HL-60/S4 treated with phorbol 12-myristate 13-acetate at 8.2 ng/mL for 4 days and 3 days (cell line): ENCODE data around the gene AHCYL1.

Experiments
- in situ Hi-C: fragments of 300-500 bp; cut with MboI; formaldehyde crosslinking; loops from 2 replicates; pipeline ENCODE4 v1.15.0; 2022; ENCODE audit warnings: low sequenced_read_pairs

AHCYL1 gene

GRCh38 chr1:109975718-109976117 is 8.8 kb upstream of the AHCYL1 start:
- in situ Hi-C loops, result loop anchor here (5.0 to 25.0 kb wide), 3 partner anchors 43 to 438 kb away; partner anchors contain the start of genes GNAI3, GPR61, GSTM2 and GSTM4

GRCh38 chr1:109976762-109977161 is 7.8 kb upstream of the AHCYL1 start:
- in situ Hi-C loops, result loop anchor here (5.0 to 25.0 kb wide), 3 partner anchors 44 to 439 kb away; partner anchors contain the start of genes GNAI3, GPR61, GSTM2 and GSTM4

- in situ Hi-C loops, result loop anchor here (5.0 to 25.0 kb wide), 3 partner anchors 45 to 440 kb away; partner anchors contain the start of genes GNAI3, GPR61, GSTM2 and GSTM4
Measured at GRCh38 chr1:109977225-109977624, 7.3 kb upstream of the AHCYL1 start.

GRCh38 chr1:109977657-109978378 is 6.7 kb upstream of the AHCYL1 start:
- in situ Hi-C loops, result loop anchor here (5.0 to 25.0 kb wide), 3 partner anchors 46 to 441 kb away; partner anchors contain the start of genes GNAI3, GPR61, GSTM2 and GSTM4

GRCh38 chr1:109978761-109979488 is 5.6 kb upstream of the AHCYL1 start:
- in situ Hi-C loops, result loop anchor here (5.0 to 25.0 kb wide), 3 partner anchors 47 to 442 kb away; partner anchors contain the start of genes GNAI3, GPR61, GSTM2 and GSTM4

GRCh38 chr1:109979489-109980091 is 5.0 kb upstream of the AHCYL1 start:
- in situ Hi-C loops, result loop anchor here (5.0 to 25.0 kb wide), 4 partner anchors 47 to 442 kb away; partner anchors contain the start of genes GNAI3, GPR61, GSTM2 and GSTM4

- in situ Hi-C loops, result loop anchor here (5.0 to 25.0 kb wide), 3 partner anchors 208 to 443 kb away; partner anchors contain the start of genes GNAI3, GPR61, GSTM2 and GSTM4
Measured at GRCh38 chr1:109980324-109981003, 4.1 kb upstream of the AHCYL1 start.

GRCh38 chr1:109981004-109981335 is 3.6 kb upstream of the AHCYL1 start:
- in situ Hi-C loops, result loop anchor here (5.0 to 25.0 kb wide), 3 partner anchors 209 to 444 kb away; partner anchors contain the start of genes GNAI3, GPR61, GSTM2 and GSTM4

GRCh38 chr1:109983380-109984189 is 980 bp upstream of the AHCYL1 start:
- in situ Hi-C loops, result loop anchor here (5.0 to 25.0 kb wide), 3 partner anchors 211 to 446 kb away; partner anchors contain the start of genes GNAI3, GPR61, GSTM2 and GSTM4

- in situ Hi-C loops, result loop anchor here (5.0 to 25.0 kb wide), 3 partner anchors 212 to 447 kb away; partner anchors contain the start of genes GNAI3, GPR61, GSTM2 and GSTM4
Measured at GRCh38 chr1:109984190-109984455, 442 bp upstream of the AHCYL1 start.

GRCh38 chr1:109985247-109986053 is 885 bp downstream of the AHCYL1 start:
- in situ Hi-C loops, result loop anchor here (25.0 kb wide), 2 partner anchors 323 to 448 kb away; partner anchors contain the start of genes GNAI3, GPR61, GSTM2 and GSTM4

GRCh38 chr1:109986054-109986444 is 1.5 kb downstream of the AHCYL1 start:
- in situ Hi-C loops, result loop anchor here (25.0 kb wide), 2 partner anchors 324 to 449 kb away; partner anchors contain the start of genes GNAI3, GPR61, GSTM2 and GSTM4

GRCh38 chr1:109988349-109988914 is 3.9 kb downstream of the AHCYL1 start:
- in situ Hi-C loops, result loop anchor here (25.0 kb wide), 2 partner anchors 326 to 451 kb away; partner anchors contain the start of genes GNAI3, GPR61, GSTM2 and GSTM4

GRCh38 chr1:109989506-109990301 is 5.1 kb downstream of the AHCYL1 start:
- in situ Hi-C loops, result loop anchor here (25.0 kb wide), 2 partner anchors 327 to 452 kb away; partner anchors contain the start of genes GNAI3, GPR61, GSTM2 and GSTM4

- in situ Hi-C loops, result loop anchor here (25.0 kb wide), 2 partner anchors 328 to 453 kb away; partner anchors contain the start of genes GNAI3, GPR61, GSTM2 and GSTM4
Measured at GRCh38 chr1:109990302-109990653, 5.7 kb downstream of the AHCYL1 start.

- in situ Hi-C loops, result loop anchor here (25.0 kb wide), 2 partner anchors 329 to 454 kb away; partner anchors contain the start of genes GNAI3, GPR61, GSTM2 and GSTM4
Measured at GRCh38 chr1:109991400-109991925, 6.9 kb downstream of the AHCYL1 start.

- in situ Hi-C loops, result loop anchor here (25.0 kb wide), 2 partner anchors 332 to 457 kb away; partner anchors contain the start of genes GNAI3, GPR61, GSTM2 and GSTM4
Measured at GRCh38 chr1:109993885-109994284, 9.3 kb downstream of the AHCYL1 start.
